HG03196 (cell line): ENCODE data around the gene ACSS3.

Source experiments
- ATAC-seq: cut with Tn5 transposase; IDR thresholded peaks from one replicate; pipeline ENCODE4 v1.9.1; 2021; ENCODE audit not compliant: unreplicated experiment

ACSS3 gene

GRCh38 chr12:81221681-81222080 lies 143.8 kb downstream of the ACSS3 start:
- ATAC-seq = no peak

- ATAC-seq = no peak
Measured at GRCh38 chr12:81222846-81223592, 145.1 kb downstream of the ACSS3 start.

- ATAC-seq = no peak
Measured at GRCh38 chr12:81224626-81225025, 146.7 kb downstream of the ACSS3 start.

- no peak for ATAC-seq
Measured at GRCh38 chr12:81229759-81230158, 151.9 kb downstream of the ACSS3 start.

- no peak for ATAC-seq
Measured at GRCh38 chr12:81231574-81232368, 153.9 kb downstream of the ACSS3 start.

- ATAC-seq = no peak
Measured at GRCh38 chr12:81245458-81245857, 167.6 kb downstream of the ACSS3 start.

GRCh38 chr12:81245907-81246570 lies 168.2 kb downstream of the ACSS3 start:
- no peak for ATAC-seq

- ATAC-seq = no peak
Measured at GRCh38 chr12:81249976-81250375, 172.1 kb downstream of the ACSS3 start.

GRCh38 chr12:81252228-81252627 lies 174.3 kb downstream of the ACSS3 start:
- no peak for ATAC-seq

GRCh38 chr12:81253360-81253759 lies 175.5 kb downstream of the ACSS3 start:
- ATAC-seq = no peak

GRCh38 chr12:81255456-81255855 lies 177.6 kb downstream of the ACSS3 start:
- no peak for ATAC-seq

GRCh38 chr12:81255947-81256346 lies 178.1 kb downstream of the ACSS3 start:
- ATAC-seq = no peak

- ATAC-seq = no peak
Measured at GRCh38 chr12:81257947-81258551, 180.2 kb downstream of the ACSS3 start.

GRCh38 chr12:81259360-81259759 lies 181.5 kb downstream of the ACSS3 start:
- ATAC-seq = no peak

GRCh38 chr12:81261508-81262207 lies 183.8 kb downstream of the ACSS3 start:
- ATAC-seq = no peak

GRCh38 chr12:81263072-81263471 lies 185.2 kb downstream of the ACSS3 start:
- no peak for ATAC-seq

- ATAC-seq = no peak
Measured at GRCh38 chr12:81270385-81270784, 192.5 kb downstream of the ACSS3 start.

GRCh38 chr12:81274637-81275529 lies 197.0 kb downstream of the ACSS3 start:
- ATAC-seq = no peak

GRCh38 chr12:81284137-81284536 lies 206.3 kb downstream of the ACSS3 start:
- no peak for ATAC-seq

- ATAC-seq = no peak
Measured at GRCh38 chr12:81288651-81289050, 210.8 kb downstream of the ACSS3 start.
